HG03196 (cell line): Measurements from ENCODE around the gene STOML3.

ENCODE experiments used
- ATAC-seq: cut with Tn5 transposase; IDR thresholded peaks from one replicate; pipeline ENCODE4 v1.9.1; 2021; ENCODE audit not compliant: unreplicated experiment

Gene STOML3

GRCh38 chr13:38921081-38921480, 69.5 kb downstream of the STOML3 start:
- no peak for ATAC-seq
